Measurements from ENCODE around the gene TSHZ3. TPM values are rescaled to one million over a fixed set of nuclear protein-coding genes. Genes with fewer than 3 reads are reported as not detected.

The TSHZ3 gene
- total RNA-seq, 1 experiment from 2014 or later = 3.2 TPM

DNA sequence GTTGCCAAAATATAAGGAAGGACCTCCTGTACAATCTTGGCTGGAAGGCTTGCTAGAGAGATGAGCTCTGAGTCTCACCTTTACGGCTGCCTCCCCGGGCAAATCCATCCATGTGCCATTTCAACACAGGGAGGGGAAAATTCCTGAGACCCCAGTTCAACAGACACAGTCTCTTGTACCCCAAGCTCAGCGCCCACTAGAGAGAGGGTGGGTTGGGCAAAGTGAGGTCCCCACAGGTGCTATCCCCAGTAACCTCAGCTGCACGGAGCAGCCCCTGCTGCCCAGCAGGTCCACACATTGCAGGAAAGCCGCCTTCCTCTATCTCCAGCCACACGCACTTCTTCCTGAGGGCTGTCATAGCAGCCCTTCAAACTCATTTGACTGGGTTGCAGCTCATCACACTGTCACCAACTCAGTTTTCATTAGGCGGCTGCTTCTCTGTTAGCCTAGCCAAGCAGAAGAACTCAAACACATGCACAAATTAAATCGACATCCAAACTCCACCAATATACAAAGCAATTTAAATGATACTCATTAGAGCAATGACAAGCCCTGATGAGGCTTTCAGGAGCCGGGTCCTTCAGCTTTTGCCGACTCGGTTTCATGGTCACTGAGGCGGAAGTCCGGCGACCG lies 80.4 kb downstream of the TSHZ3 start:
- H3K23ac ChIP-seq (ENCODE audit: insufficient read length, low read depth, low read length) = no peak overlapping the region
- Mint-ChIP-seq H3K4me3 (no peak overlapping the region), H3K4me1 (peaks cover 0 to 9% of the 10 kb centered on the region in 2 experiments; a peak in 2 of 4 replicates), H3K36me3 (ENCODE audit: insufficient read depth in 1 of 3, low read depth in 3 of 3) (no peaks in the 10 kb centered on the region), H3K27ac (no peak overlapping the region), H3K27me3 (ENCODE audit: low read depth) (no peaks in the 10 kb centered on the region), H3K9me3 (no peaks in the 10 kb centered on the region)
- TF ChIP-seq, protein P1, sequence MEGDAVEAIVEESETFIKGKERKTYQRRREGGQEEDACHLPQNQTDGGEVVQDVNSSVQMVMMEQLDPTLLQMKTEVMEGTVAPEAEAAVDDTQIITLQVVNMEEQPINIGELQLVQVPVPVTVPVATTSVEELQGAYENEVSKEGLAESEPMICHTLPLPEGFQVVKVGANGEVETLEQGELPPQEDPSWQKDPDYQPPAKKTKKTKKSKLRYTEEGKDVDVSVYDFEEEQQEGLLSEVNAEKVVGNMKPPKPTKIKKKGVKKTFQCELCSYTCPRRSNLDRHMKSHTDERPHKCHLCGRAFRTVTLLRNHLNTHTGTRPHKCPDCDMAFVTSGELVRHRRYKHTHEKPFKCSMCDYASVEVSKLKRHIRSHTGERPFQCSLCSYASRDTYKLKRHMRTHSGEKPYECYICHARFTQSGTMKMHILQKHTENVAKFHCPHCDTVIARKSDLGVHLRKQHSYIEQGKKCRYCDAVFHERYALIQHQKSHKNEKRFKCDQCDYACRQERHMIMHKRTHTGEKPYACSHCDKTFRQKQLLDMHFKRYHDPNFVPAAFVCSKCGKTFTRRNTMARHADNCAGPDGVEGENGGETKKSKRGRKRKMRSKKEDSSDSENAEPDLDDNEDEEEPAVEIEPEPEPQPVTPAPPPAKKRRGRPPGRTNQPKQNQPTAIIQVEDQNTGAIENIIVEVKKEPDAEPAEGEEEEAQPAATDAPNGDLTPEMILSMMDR (conservative IDR thresholded peaks at IDR 0.05) = no peak
- H3K9me3 ChIP-seq (ENCODE audit: control insufficient read depth, low read depth, low read length) = no peaks in the 10 kb centered on the region
- no peak for DNase-seq
- H2BK15ac ChIP-seq (ENCODE audit: low read depth, low read length) = no peak overlapping the region
- H3K27ac ChIP-seq (ENCODE audit: insufficient read length, low read depth, low read length) = no peak overlapping the region
- no peak overlapping the region for H4K8ac ChIP-seq (replicated peaks; ENCODE audit: insufficient read length, low read depth, low read length)
- no peak overlapping the region for H2AFZ ChIP-seq (ENCODE audit: low read length)
- H3K79me2 ChIP-seq (ENCODE audit: insufficient read depth, low read length) = no peaks in the 10 kb centered on the region
- no peak overlapping the region for H3K9ac ChIP-seq (ENCODE audit: extremely low read depth, insufficient read length, low read length)
- H4K91ac ChIP-seq (ENCODE audit: insufficient read length, low read depth, low read length) = no peak overlapping the region
- H4K5ac ChIP-seq (ENCODE audit: insufficient read length, low read depth, low read length) = no peak overlapping the region
- WGBS (ENCODE audit: extremely low coverage, insufficient read length, low lambda C conversion rate) = no CpG with 5 or more reads among the region's 15 CpGs
- no peak overlapping the region for H2AK5ac ChIP-seq (ENCODE audit: insufficient read length, low read length)
- H2BK120ac ChIP-seq (ENCODE audit: low read depth, low read length, poor library complexity, severe bottlenecking) = no peak overlapping the region
- H4K20me1 ChIP-seq (ENCODE audit: control insufficient read depth, insufficient read depth, insufficient read length) = no peaks in the 10 kb centered on the region
- no peak overlapping the region for H2BK20ac ChIP-seq (ENCODE audit: low read depth, low read length, poor library complexity, severe bottlenecking)
- no peaks in the 10 kb centered on the region for H3K23me2 ChIP-seq (ENCODE audit: insufficient read length, low read depth, low read length, poor library complexity, severe bottlenecking)
- no peaks in the 10 kb centered on the region for H3K27me3 ChIP-seq (ENCODE audit: insufficient read depth, low read length)
- H3T11ph ChIP-seq (ENCODE audit: low read length) = no peak overlapping the region
- H3K4me2 ChIP-seq (ENCODE audit: insufficient read depth, insufficient read length, low read length) = no peak overlapping the region
- H3K14ac ChIP-seq (ENCODE audit: insufficient read depth, low read length) = no peak overlapping the region
- no peak overlapping the region for H2BK12ac ChIP-seq (ENCODE audit: insufficient read length, low read depth, low read length)
- H3K18ac ChIP-seq (ENCODE audit: insufficient read length, low read depth, low read length) = no peak overlapping the region
- H2BK5ac ChIP-seq (ENCODE audit: insufficient read length, low read length) = no peak overlapping the region
- no peak overlapping the region for H3K4ac ChIP-seq (ENCODE audit: low read depth, low read length)
- no peaks in the 10 kb centered on the region for H3K4me1 ChIP-seq (ENCODE audit: insufficient read depth, low read length)
- no peaks in the 10 kb centered on the region for H3K79me1 ChIP-seq (ENCODE audit: insufficient read depth, low read depth, low read length, poor library complexity, severe bottlenecking)
- H3K56ac ChIP-seq (ENCODE audit: insufficient read length, low read depth, low read length) = no peak overlapping the region
